Measurements from ENCODE around the gene ATP2C2. TPM values are rescaled to one million over a fixed set of nuclear protein-coding genes. Genes with fewer than 3 reads are reported as not detected.
"Not testable (repeated sequence)": the region's sequence is repeated elsewhere in the genome, so short reads cannot be mapped to it uniquely, and the experiment has no call there.

ATP2C2 gene
- total and polyA plus RNA-seq, 7 donors: 2.5 to 60.7 (median 7.2) TPM; not detected in 2

- Histone ChIP-seq H3K9me3 (peaks cover 6 to 13% (median 6%) of the 10 kb centered on the region in 4 donors), H3K27ac (no peak overlapping the region), H3K4me3 (no peak overlapping the region), H3K4me1 (no peaks in the 10 kb centered on the region), H3K27me3 (no peaks in the 10 kb centered on the region), H3K36me3 (no peaks in the 10 kb centered on the region)
- TF ChIP-seq, protein P1, sequence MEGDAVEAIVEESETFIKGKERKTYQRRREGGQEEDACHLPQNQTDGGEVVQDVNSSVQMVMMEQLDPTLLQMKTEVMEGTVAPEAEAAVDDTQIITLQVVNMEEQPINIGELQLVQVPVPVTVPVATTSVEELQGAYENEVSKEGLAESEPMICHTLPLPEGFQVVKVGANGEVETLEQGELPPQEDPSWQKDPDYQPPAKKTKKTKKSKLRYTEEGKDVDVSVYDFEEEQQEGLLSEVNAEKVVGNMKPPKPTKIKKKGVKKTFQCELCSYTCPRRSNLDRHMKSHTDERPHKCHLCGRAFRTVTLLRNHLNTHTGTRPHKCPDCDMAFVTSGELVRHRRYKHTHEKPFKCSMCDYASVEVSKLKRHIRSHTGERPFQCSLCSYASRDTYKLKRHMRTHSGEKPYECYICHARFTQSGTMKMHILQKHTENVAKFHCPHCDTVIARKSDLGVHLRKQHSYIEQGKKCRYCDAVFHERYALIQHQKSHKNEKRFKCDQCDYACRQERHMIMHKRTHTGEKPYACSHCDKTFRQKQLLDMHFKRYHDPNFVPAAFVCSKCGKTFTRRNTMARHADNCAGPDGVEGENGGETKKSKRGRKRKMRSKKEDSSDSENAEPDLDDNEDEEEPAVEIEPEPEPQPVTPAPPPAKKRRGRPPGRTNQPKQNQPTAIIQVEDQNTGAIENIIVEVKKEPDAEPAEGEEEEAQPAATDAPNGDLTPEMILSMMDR (IDR thresholded peaks at IDR 0.05): peak in 1 of 4 experiments; percentile 18
- TF ChIP-seq EP300 (IDR thresholded peaks at IDR 0.05): no peak
- 34 to 72% methylated on average over 18 of the region's 18 CpGs for WGBS, 2 donors
- DNase-seq: no peak
- intact Hi-C loops (cut with DNase I): no loop called here
Observed at GRCh38 chr16:84340325-84341040, 27.9 kb upstream of the ATP2C2 start.

- Histone ChIP-seq H3K27me3 (no peaks in the 10 kb centered on the region), H3K9me3 (peaks cover 3 to 10% (median 4%) of the 10 kb centered on the region in 4 donors), H3K36me3 (no peaks in the 10 kb centered on the region), H3K4me1 (no peaks in the 10 kb centered on the region), H3K27ac (no peak overlapping the region), H3K4me3 (no peak overlapping the region)
- no peak for DNase-seq
- intact Hi-C loops (cut with DNase I): no loop called here
- 28 to 83% methylated on average over 24 of the region's 24 CpGs for WGBS, 2 donors
- TF ChIP-seq, protein P1 (IDR thresholded peaks at IDR 0.05): no peak
- TF ChIP-seq POLR2A (IDR thresholded peaks at IDR 0.05): no peak
- no peak for TF ChIP-seq EP300 (IDR thresholded peaks at IDR 0.05)
- no peak for TF ChIP-seq POLR2AphosphoS5 (IDR thresholded peaks at IDR 0.05)
Observed at GRCh38 chr16:84341528-84342295, 26.6 kb upstream of the ATP2C2 start.

GRCh38 chr16:84343800-84344199 is 24.5 kb upstream of the ATP2C2 start:
- H3K4me1 ChIP-seq; H3K4me3 ChIP-seq; H3K27me3 ChIP-seq; H3K9me3 ChIP-seq; intact Hi-C loops (cut with DNase I); H3K36me3 ChIP-seq; H3K27ac ChIP-seq: not testable (repeated sequence)
- peak; percentile 5 for DNase-seq
- WGBS, 2 donors: 94 to 97% methylated on average over 10 of the region's 10 CpGs

DNA sequence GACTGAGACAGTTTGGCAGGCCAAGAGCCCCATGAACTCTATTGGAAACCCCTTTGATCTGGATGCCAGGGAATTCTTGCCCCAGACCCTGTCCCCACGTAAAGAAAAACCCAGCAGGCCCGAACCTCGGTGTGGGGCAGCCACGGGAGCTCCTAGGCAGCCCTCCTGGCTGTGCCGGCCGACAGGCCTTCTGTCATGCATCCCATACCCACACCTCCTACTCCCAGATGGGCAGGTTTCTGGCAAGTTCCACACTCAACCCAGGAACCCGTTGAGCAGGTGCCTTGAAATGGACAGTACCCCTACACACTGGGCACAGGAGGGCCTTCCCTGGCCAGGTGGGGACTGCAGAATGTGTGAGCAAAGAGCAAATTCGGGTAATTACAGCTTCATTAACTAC is 23.6 kb upstream of the ATP2C2 start:
- no peaks in the 10 kb centered on the region for H3K27me3 ChIP-seq
- DNase-seq: peak; percentile 42
- no peak overlapping the region for H3K4me3 ChIP-seq
- intact Hi-C loops (cut with DNase I): no loop called here
- no peak for TF ChIP-seq EP300 (IDR thresholded peaks at IDR 0.05)
- TF ChIP-seq POLR2AphosphoS5 (IDR thresholded peaks at IDR 0.05): no peak
- TF ChIP-seq POLR2A (IDR thresholded peaks at IDR 0.05): no peak
- TF ChIP-seq, protein P1 (IDR thresholded peaks at IDR 0.05): no peak
- no peak overlapping the region for H3K27ac ChIP-seq
- H3K9me3 ChIP-seq: no peaks in the 10 kb centered on the region
- WGBS, 2 donors: 89 to 90% methylated on average over 8 of the region's 8 CpGs
- no peaks in the 10 kb centered on the region for H3K4me1 ChIP-seq
- H3K36me3 ChIP-seq: no peaks in the 10 kb centered on the region

GRCh38 chr16:84347161-84347560 is 21.2 kb upstream of the ATP2C2 start:
- no peak for DNase-seq
- no peaks in the 10 kb centered on the region for H3K9me3 ChIP-seq
- intact Hi-C loops (cut with DNase I): no loop called here

More at GRCh38 chr16:84347161-84347560, 21.2 kb upstream of the ATP2C2 start:
- TF ChIP-seq EP300 (IDR thresholded peaks at IDR 0.05): no peak
- no peak for TF ChIP-seq POLR2A (IDR thresholded peaks at IDR 0.05)
- TF ChIP-seq, protein P1 (IDR thresholded peaks at IDR 0.05): no peak
- no peak for TF ChIP-seq POLR2AphosphoS5 (IDR thresholded peaks at IDR 0.05)
- Histone ChIP-seq H3K4me3 (no peak overlapping the region), H3K27ac (no peak overlapping the region), H3K36me3 (no peaks in the 10 kb centered on the region), H3K27me3 (no peaks in the 10 kb centered on the region), H3K4me1 (no peaks in the 10 kb centered on the region)
- WGBS, 2 donors: 88 to 91% methylated on average over 9 of the region's 9 CpGs
